HUES48 (cell line): ENCODE data around the gene LMTK3.

Experiments used
- H3K27ac ChIP-seq: one replicate; pipeline ENCODE4 v1.7.0; 2013; ENCODE audit warnings: low read depth, low read length, inconsistent platforms
- H3K27me3 ChIP-seq: 2 replicates; pipeline ENCODE4 v1.6.1; 2013; ENCODE audit warnings: mild to moderate bottlenecking, low read length; ENCODE audit not compliant: control insufficient read depth, insufficient read depth
- H3K36me3 ChIP-seq: 2 replicates; pipeline ENCODE4 v1.6.1; 2013; ENCODE audit warnings: low read length; ENCODE audit not compliant: control insufficient read depth, insufficient read depth
- H3K4me1 ChIP-seq: 2 replicates; pipeline ENCODE4 v1.6.1; 2013; ENCODE audit warnings: mild to moderate bottlenecking, low read length; ENCODE audit not compliant: control insufficient read depth, insufficient read depth
- H3K4me3 ChIP-seq: 2 replicates; pipeline ENCODE4 v1.5.1; 2013; ENCODE audit warnings: mild to moderate bottlenecking, low read depth, low read length
- H3K9ac ChIP-seq: 2 replicates; pipeline ENCODE4 v1.6.1; 2013; ENCODE audit warnings: mild to moderate bottlenecking, low read depth, low read length, moderate library complexity
- H3K9me3 ChIP-seq: 2 replicates; pipeline ENCODE4 v1.6.1; 2013; ENCODE audit warnings: low read length; ENCODE audit not compliant: control insufficient read depth, insufficient read depth

The LMTK3 gene

GRCh38 chr19:48511800-48512503 is at the start of gene LMTK3:
TSS of gene LMTK3 (minus strand) at chr19:48511835. CDS start at chr19:48511576, 259 bp downstream.
- Histone ChIP-seq H3K4me3 (peak within 1 kb of the TSS; percentile 51), H3K36me3 (no peaks in the 10 kb centered on the region), H3K9me3 (no peaks in the 10 kb centered on the region), H3K27me3 (peaks cover 15% of the 10 kb centered on the region), H3K9ac (no peak within 1 kb of the TSS), H3K27ac (no peak within 1 kb of the TSS), H3K4me1 (peaks cover 4% of the 10 kb centered on the region; the same call in 1 of the 2 replicates)

GRCh38 chr19:48561412-48561811 is 49.8 kb upstream of the LMTK3 start:
- Histone ChIP-seq H3K27ac (no peak overlapping the region), H3K9ac (no peak overlapping the region), H3K4me3 (no peak overlapping the region), H3K36me3 (no peaks in the 10 kb centered on the region), H3K27me3 (no peaks in the 10 kb centered on the region), H3K4me1 (no peaks in the 10 kb centered on the region), H3K9me3 (no peaks in the 10 kb centered on the region)

- Histone ChIP-seq H3K9me3 (no peaks in the 10 kb centered on the region), H3K9ac (no peak overlapping the region), H3K27me3 (no peaks in the 10 kb centered on the region), H3K4me3 (no peak overlapping the region), H3K27ac (no peak overlapping the region), H3K36me3 (no peaks in the 10 kb centered on the region), H3K4me1 (no peaks in the 10 kb centered on the region)
Measured at GRCh38 chr19:48560095-48560530, 48.5 kb upstream of the LMTK3 start.

- Histone ChIP-seq H3K36me3 (no peaks in the 10 kb centered on the region), H3K27ac (no peak overlapping the region), H3K9ac (no peak overlapping the region), H3K27me3 (no peaks in the 10 kb centered on the region), H3K4me3 (no peak overlapping the region), H3K4me1 (peaks cover 8% of the 10 kb centered on the region), H3K9me3 (no peaks in the 10 kb centered on the region)
Measured at GRCh38 chr19:48558018-48558684, 46.5 kb upstream of the LMTK3 start.

- H3K36me3 ChIP-seq = no peaks in the 10 kb centered on the region
- no peak overlapping the region for H3K27ac ChIP-seq
- H3K9me3 ChIP-seq = no peaks in the 10 kb centered on the region
- H3K27me3 ChIP-seq = no peaks in the 10 kb centered on the region
- peaks cover 8% of the 10 kb centered on the region for H3K4me1 ChIP-seq
- no peak overlapping the region for H3K9ac ChIP-seq
- no peak overlapping the region for H3K4me3 ChIP-seq
Measured at GRCh38 chr19:48556825-48557224, 45.2 kb upstream of the LMTK3 start.

GRCh38 chr19:48556163-48556562 is 44.5 kb upstream of the LMTK3 start:
- Histone ChIP-seq H3K4me3 (no peak overlapping the region), H3K9me3 (no peaks in the 10 kb centered on the region), H3K27ac (peak overlapping the region; percentile 32), H3K4me1 (peaks cover 8% of the 10 kb centered on the region), H3K27me3 (no peaks in the 10 kb centered on the region), H3K9ac (no peak overlapping the region), H3K36me3 (no peaks in the 10 kb centered on the region)

- Histone ChIP-seq H3K9me3 (no peaks in the 10 kb centered on the region), H3K27me3 (no peaks in the 10 kb centered on the region), H3K4me1 (peaks cover 8% of the 10 kb centered on the region), H3K9ac (no peak overlapping the region), H3K36me3 (no peaks in the 10 kb centered on the region), H3K27ac (peak overlapping the region; percentile 77), H3K4me3 (no peak overlapping the region)
Measured at GRCh38 chr19:48554385-48555091, 42.9 kb upstream of the LMTK3 start.

- peak overlapping the region; percentile 19; the same call in 1 of the 2 replicates for H3K4me3 ChIP-seq
- H3K9ac ChIP-seq = no peak overlapping the region
- H3K27me3 ChIP-seq = no peaks in the 10 kb centered on the region
- no peaks in the 10 kb centered on the region for H3K9me3 ChIP-seq
- peaks cover 8% of the 10 kb centered on the region for H3K4me1 ChIP-seq
- H3K36me3 ChIP-seq = no peaks in the 10 kb centered on the region
- H3K27ac ChIP-seq = peak overlapping the region; percentile 77
Measured at GRCh38 chr19:48553676-48554384, 42.2 kb upstream of the LMTK3 start.

GRCh38 chr19:48552406-48553322 is 41.0 kb upstream of the LMTK3 start:
- H3K36me3 ChIP-seq = no peaks in the 10 kb centered on the region
- H3K9ac ChIP-seq = no peak overlapping the region
- no peak overlapping the region for H3K4me3 ChIP-seq
- H3K4me1 ChIP-seq = peaks cover 8% of the 10 kb centered on the region
- no peaks in the 10 kb centered on the region for H3K9me3 ChIP-seq
- no peak overlapping the region for H3K27ac ChIP-seq
- no peaks in the 10 kb centered on the region for H3K27me3 ChIP-seq
